Astrocyte (in vitro differentiated cells and primary cell): ENCODE data around the gene GINS2.

Source experiments
- CTCF ChIP-seq: IDR thresholded peaks from 2 replicates; pipeline ENCODE4 v1.5.1; 2011; ENCODE audit warnings: low read depth, mild to moderate bottlenecking, inconsistent platforms, low read length, moderate library complexity; ENCODE audit not compliant: insufficient read depth
- EZH2 ChIP-seq: IDR thresholded peaks from 2 replicates; pipeline ENCODE4 v1.6.1; 2012; ENCODE audit warnings: mild to moderate bottlenecking, low read length, inconsistent platforms; ENCODE audit not compliant: insufficient read depth

- TF ChIP-seq CTCF (no peak), EZH2 (no peak)
These were observed at the start of gene GINS2 for GRCh38 chr16:85688586-85689284.
